K562 (cell line): ENCODE data around the gene TMEM229B. TPM values are rescaled to one million over a fixed set of nuclear protein-coding genes. Genes with fewer than 3 reads are reported as not detected.

ENCODE experiments used
- ARID3B ChIP-seq: fragments of 250-450 bp; sonication (Bioruptor Pico); IDR thresholded peaks from 2 replicates; pipeline ENCODE4 v1.4.0; 2020; ENCODE audit warnings: borderline replicate concordance
- ATF1 ChIP-seq, 2 experiments: fragments of 450-650 bp in 1 of 2; IDR thresholded peaks; 2 replicates each; pipeline ENCODE4 v1.6.1; 2016; ENCODE audit warnings: missing compliant biosample characterization in 1 of 2, missing genetic modification characterization in 1 of 2
- CC2D1A ChIP-seq: fragments of 450-650 bp; IDR thresholded peaks from 2 replicates; pipeline ENCODE4 v1.6.1; 2017; ENCODE audit warnings: mild to moderate bottlenecking
- CTBP1 ChIP-seq: fragments of 450-650 bp; IDR thresholded peaks from 2 replicates; pipeline ENCODE4 v1.6.1; 2016; ENCODE audit warnings: borderline replicate concordance
- CTCF ChIP-seq, 3 experiments: IDR thresholded peaks in 2 of 3; conservative IDR thresholded peaks in 1 of 3; 2 replicates each; pipeline ENCODE4 v1.5.1; 2011 to 2012; ENCODE audit warnings: low read length in 3 of 3, mild to moderate bottlenecking in 3 of 3, control low read depth in 2 of 3, improper control_type of control experiment in 1 of 3, inconsistent platforms in 1 of 3, low read depth in 1 of 3, mixed read lengths in 1 of 3, moderate library complexity in 1 of 3; ENCODE audit not compliant: insufficient read depth in 2 of 3
- E2F8 ChIP-seq: fragments of 450-650 bp; IDR thresholded peaks from 2 replicates; pipeline ENCODE4 v1.7.1; 2018; ENCODE audit warnings: mild to moderate bottlenecking, low read depth; ENCODE audit not compliant: partially characterized antibody
- GTF2B ChIP-seq: IDR thresholded peaks from 2 replicates; pipeline ENCODE4 v1.6.1; 2011; ENCODE audit not compliant: insufficient read length; ENCODE audit errors: extremely low read depth
- YY1 ChIP-seq, 3 experiments: IDR thresholded peaks; 2 replicates each; pipeline ENCODE4 v1.6.1; 2011; ENCODE audit warnings: low read length in 2 of 3, mild to moderate bottlenecking in 2 of 3, moderate library complexity in 2 of 3, borderline replicate concordance in 1 of 3, control low read depth in 1 of 3, low read depth in 1 of 3; ENCODE audit not compliant: insufficient read depth in 3 of 3, insufficient replicate concordance in 2 of 3, control insufficient read depth in 1 of 3, insufficient read length in 1 of 3; ENCODE audit errors: extremely low read depth in 1 of 3
- polyA plus RNA-seq, 8 experiments: library from polyadenylated mRNA; depleted of rRNA in 4 of 8; stranded (reverse) in 5 of 8; unstranded in 3 of 8; fragments of >200 nt; fragmentation: Nextera tagmentation in 2 of 8; fragmentation: Illumina TruSeq in 1 of 8; extraction: Ambion mirVana in 2 of 8; extraction: Trizol in 1 of 8; gene quantifications; 2 replicates each; pipeline versions ENCODE4 v1.2.1 to v1.2.3, GENCODE V29; 2011 to 2014; ENCODE audit warnings: inconsistent platforms in 1 of 8, missing spikeins in 1 of 8
- total RNA-seq, 7 experiments: library from RNA; depleted of rRNA in 6 of 7; stranded (reverse); fragments of >200 nt in 6 of 7; fragmentation: Illumina TruSeq in 2 of 7; extraction: Trizol in 2 of 7; gene quantifications; 2 replicates each; pipeline versions ENCODE4 v1.2.1 to v1.2.3, GENCODE V29; 2011 to 2021; ENCODE audit warnings: low replicate concordance in 1 of 7

The TMEM229B gene
- total and polyA plus RNA-seq, 9 of the 15 experiments (the other 6 are each of a cell fraction or from before 2014, with no cell fraction given), result not detected

GRCh38 chr14:67526676-67527459, 38.3 kb upstream of the TMEM229B start (continued):
- peak; percentile 75 to 90 (median 86) for TF ChIP-seq CTCF (IDR thresholded peaks at IDR 0.05 in 2 of 3, conservative IDR thresholded peaks at IDR 0.05 in 1 of 3; ENCODE audit: insufficient read depth in 2 of 3, low read depth in 1 of 3, low read length in 3 of 3)
- TF ChIP-seq CTBP1, result peak; percentile 39; the same call in 1 of the 2 replicates
- TF ChIP-seq GTF2B, result no peak
- no peak for TF ChIP-seq ATF1 (CRISPR knock-in tag; IDR thresholded peaks at IDR 0.05)
- no peak for TF ChIP-seq ATF1 (tag; IDR thresholded peaks at IDR 0.05)
- peak; percentile 59; the same call in 1 of the 2 replicates for TF ChIP-seq CC2D1A
- no peak for TF ChIP-seq ARID3B (CRISPR knock-in tag)
- no peak for TF ChIP-seq E2F8
- peak in 1 of 3 experiments; percentile 19 for TF ChIP-seq YY1 (IDR thresholded peaks at IDR 0.05; ENCODE audit: borderline replicate concordance in 1 of 3, control insufficient read depth in 1 of 3, extremely low read depth in 1 of 3, insufficient read depth in 3 of 3, insufficient read length in 1 of 3, insufficient replicate concordance in 2 of 3, low read depth in 1 of 3, low read length in 2 of 3)
